GM18498 (cell line): ENCODE measurements around the gene SERPING1.
"Not testable (repeated sequence)": the region's sequence is repeated elsewhere in the genome, so short reads cannot be mapped to it uniquely, and the experiment has no call there.

Experiments
- ATAC-seq: cut with Tn5 transposase; IDR thresholded peaks from one replicate; pipeline ENCODE4 v1.9.1; 2021; ENCODE audit warnings: mild to moderate bottlenecking, moderate library complexity; ENCODE audit not compliant: unreplicated experiment

SERPING1 gene

DNA sequence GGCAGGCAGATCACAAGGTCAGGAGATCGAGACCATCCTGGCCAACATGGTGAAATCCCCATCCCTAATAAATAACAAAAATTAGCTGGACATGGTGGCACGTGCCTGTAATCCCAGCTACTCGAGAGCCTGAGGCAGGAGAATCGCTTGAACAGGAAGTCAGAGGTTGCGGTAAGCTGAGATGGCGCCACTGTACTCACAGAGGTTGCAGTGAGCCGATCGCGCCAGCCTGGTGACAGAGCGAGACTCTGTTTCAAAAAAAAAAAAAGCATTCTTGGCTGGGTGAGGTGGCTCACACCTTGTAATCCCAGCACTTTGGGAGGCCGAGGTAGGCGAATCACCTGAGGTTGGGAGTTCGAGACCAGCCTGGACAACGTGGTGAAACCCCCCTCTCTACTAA lies 54.7 kb downstream of the SERPING1 start:
- ATAC-seq = not testable (repeated sequence)

DNA sequence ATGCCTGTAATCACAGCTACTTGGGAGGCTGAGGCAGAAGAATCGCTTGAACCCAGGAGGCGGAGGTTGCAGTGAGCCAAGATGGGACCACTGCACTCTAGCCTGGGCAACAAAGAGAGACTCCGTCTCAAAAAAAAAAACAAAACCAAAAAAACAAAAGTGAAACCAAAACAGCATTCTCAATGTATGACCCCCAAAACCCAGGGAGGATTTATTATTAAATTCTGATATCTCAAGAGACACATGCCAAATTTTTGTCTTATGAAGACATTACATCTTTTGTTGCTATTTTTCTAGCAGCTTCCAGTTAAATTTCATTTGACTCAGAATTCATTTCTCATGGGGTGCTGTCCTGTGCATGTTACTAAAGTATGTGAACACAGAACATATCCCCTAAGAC lies 55.2 kb downstream of the SERPING1 start:
- ATAC-seq = no peak

DNA sequence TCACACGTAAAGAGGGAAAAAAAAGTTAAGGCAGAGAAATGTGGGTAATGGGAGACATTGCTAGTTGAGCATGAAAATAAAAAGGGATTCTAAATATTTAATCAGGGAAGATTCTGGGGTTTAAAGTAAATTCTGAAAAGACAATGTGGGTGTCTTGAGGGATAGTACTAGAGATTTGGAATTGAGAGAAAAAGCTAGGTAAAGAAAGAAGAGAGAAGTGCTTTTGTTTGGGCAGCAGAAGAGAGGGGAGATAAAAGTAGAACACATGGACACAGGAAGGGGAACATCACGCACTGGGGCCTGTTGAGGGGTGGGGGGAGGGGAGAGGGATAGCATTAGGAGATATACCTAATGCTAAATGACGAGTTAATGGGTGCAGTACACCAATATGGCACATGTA lies 55.7 kb downstream of the SERPING1 start:
- no peak for ATAC-seq

DNA sequence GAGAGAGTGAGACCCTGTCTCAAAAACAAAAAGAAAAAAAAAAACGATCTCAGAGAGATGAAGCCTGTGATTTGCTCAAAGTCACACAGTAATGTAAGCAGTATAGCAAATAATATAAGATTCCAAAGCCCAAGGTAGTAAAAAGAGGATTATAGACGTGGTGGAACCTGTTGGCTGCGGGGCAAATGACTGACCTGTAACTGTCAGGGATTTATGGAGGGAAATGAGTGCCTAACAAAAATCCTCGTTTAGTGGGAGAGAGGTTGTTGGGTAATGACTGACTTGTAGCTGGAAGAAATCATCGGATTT lies 59.4 kb downstream of the SERPING1 start:
- ATAC-seq = no peak

DNA sequence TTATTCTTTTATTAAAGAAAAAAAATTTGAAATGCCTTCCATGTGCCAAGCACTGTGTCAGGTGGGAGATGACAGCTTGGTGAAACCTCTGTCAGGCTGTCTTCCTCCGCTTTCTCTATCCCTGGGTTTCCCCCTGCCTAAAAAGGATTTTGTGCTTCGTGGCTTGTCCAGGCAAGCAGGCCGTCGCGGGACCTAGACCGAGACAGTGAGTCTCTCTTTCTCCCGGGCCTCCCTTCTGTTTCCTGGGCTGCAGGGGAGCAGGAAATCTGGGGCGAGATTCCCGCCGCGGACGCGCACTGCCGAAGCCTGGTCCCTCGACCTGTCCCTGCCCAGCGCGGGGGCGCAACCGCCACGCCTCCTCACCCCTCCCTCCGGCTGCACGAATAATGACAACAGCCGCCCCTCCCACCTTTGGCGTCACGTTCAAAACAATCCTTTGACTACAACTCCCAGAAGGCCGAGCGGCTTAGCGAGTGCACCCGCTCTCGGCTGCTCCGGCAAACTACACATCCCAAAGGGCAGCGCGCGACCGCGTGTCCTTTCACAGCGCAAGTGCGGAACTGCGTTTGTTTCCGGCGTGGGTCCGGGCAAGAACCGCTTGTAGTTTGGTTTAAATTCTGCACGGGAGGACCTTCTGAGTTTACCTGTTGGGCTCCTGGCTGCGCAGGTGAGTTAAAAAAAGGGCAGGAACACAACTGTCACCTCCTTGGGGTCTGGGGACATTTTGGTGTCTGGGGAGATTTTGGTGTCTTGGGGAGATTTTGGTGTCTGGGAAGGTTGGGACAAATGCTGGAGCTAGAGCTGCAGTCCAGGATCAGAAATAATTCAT lies 59.9 kb downstream of the SERPING1 start, which contains the start of gene CLP1:
CLP1 (plus strand) TSS at position 569 of the 829 bp plus-strand sequence. CDS start 1,715 bp downstream, outside the sequence.
- ATAC-seq = peak; percentile 98

DNA sequence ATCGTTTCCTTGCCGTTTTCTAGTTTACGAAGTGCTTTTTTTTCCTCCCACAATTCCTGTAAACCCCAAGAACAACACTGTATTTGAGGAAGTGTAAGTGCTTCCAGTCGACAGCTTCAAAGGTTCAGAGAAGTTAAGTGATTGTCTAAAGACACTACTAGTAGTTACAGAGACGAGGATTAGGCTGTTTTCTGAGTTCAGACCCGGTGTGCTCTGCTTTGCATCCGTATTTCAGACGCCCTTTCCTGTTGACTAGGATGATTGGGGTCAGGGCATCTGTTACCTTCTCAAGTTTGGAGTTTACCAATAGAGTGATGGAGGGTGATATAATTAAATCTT lies 60.5 kb downstream of the SERPING1 start:
- ATAC-seq = no peak

DNA sequence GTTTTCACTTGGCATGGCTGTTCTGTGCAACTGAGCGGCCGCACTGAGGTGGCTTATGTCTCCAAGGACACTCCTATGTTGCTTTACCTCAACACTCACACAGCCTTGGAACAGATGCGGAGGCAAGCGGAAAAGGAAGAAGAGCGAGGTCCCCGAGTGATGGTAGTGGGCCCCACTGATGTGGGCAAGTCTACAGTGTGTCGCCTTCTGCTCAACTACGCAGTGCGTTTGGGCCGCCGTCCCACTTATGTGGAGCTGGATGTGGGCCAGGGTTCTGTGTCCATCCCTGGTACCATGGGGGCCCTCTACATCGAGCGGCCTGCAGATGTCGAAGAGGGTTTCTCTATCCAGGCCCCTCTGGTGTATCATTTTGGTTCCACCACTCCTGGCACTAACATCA lies 62.2 kb downstream of the SERPING1 start:
- ATAC-seq = no peak

DNA sequence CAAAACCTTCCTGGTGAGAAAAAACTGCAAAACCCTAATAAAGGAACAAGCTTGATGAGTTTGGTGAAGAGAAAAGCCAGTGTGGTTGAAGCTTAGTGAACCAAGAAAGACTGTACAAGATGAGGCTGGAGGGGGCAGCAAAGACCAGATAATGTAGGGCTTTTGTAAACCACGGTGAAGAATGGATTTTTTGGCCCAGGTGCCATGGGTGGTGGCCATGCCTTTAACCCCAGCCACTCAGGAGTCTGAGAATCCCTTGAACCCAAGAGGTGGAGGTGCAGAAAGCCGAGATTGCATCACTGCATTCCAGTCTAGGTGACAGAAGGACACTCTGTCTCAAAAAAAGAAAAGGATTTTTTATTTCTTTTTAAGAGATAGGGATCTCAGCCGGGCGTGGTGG lies 65.4 kb downstream of the SERPING1 start:
- no peak for ATAC-seq

DNA sequence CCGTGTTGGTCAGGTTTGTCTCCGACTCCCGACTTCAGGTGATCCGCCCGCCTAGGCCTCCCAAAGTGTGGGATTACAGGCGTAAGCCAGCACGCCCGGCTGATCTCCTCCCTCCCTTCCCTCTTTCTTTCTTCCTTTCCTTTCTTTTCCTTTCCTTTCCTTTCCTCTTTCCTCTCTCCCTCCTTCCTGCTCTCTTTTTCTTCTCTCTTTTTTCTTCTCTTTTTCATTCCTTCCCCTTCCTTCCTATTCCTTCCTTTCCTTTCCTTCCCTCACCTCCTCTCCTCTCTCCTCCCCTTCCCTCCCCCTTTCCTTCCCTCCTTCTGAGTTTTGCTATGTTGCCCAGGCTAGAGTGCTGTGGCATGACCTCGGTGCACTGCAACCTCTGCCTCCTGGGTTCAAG lies 66.5 kb downstream of the SERPING1 start:
- no peak for ATAC-seq
